BJ (cell line): ENCODE measurements around the gene HSPA13. TPM values are rescaled to one million over a fixed set of nuclear protein-coding genes. Genes with fewer than 3 reads are reported as not detected.

Source experiments
- CTCF ChIA-PET: fragments of 350-600 bp; formaldehyde crosslinking; extraction: SDS; loops from one replicate; lab custom pipeline; 2021; ENCODE audit warnings: antibody characterized with exemption, inconsistent platforms; lab: Yijun Ruan, JAX
- POLR2A ChIA-PET: fragments of 300-600 bp; sonication (Branson Sonifier 250); formaldehyde crosslinking; extraction: SDS; loops from one replicate; lab custom pipeline; 2021; ENCODE audit warnings: antibody characterized with exemption; lab: Charles Lee
- DNase-seq: peaks from one replicate; pipeline ENCODE4 v3.0.0-alpha.2; 2011; ENCODE audit warnings: low read depth
- H3K27me3 ChIP-seq: 2 replicates; pipeline ENCODE4 v1.6.0; 2011; ENCODE audit warnings: low read length; ENCODE audit not compliant: control insufficient read depth, insufficient read depth
- H3K36me3 ChIP-seq: 2 replicates; pipeline ENCODE4 v1.5.1; 2011; ENCODE audit warnings: low read length; ENCODE audit not compliant: control insufficient read depth, insufficient read depth
- H3K4me3 ChIP-seq: 2 replicates; pipeline ENCODE4 v1.5.1; 2011; ENCODE audit warnings: low read depth, mild to moderate bottlenecking, control low read depth, low read length
- polyA plus RNA-seq: library from polyadenylated mRNA; depleted of rRNA; stranded (reverse); fragments of >200 nt; gene quantifications from 2 replicates; pipeline ENCODE4 v1.2.3, GENCODE V29; 2011
- TF ChIP-seq, protein P1 (sequence below): IDR thresholded peaks from 2 replicates; pipeline ENCODE4 v1.5.1; 2011; ENCODE audit warnings: low read depth, mild to moderate bottlenecking, control low read depth, inconsistent platforms, low read length, moderate library complexity; ENCODE audit not compliant: insufficient read depth

Gene HSPA13
- polyA plus RNA-seq, 1 experiment, result 15.2 TPM

DNA sequence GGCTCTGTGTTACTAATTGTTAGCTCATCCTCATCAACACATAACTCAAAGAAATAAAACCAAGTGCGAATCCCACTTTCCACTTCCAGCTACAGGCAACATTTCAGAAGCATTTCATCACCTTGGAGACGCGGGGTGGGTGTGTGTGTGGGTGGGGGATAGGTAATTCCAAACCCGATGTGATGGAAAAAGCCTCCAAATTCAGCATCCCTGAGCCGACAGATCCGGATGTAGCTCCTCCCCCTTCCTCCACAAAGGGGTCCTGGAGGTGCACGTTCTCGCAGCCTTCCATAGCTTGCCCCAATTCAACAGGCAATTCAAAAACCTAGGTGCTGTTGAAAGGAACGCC, 486 bp downstream of the HSPA13 start:
- peak overlapping the region; percentile 84 for H3K4me3 ChIP-seq
- no peak for DNase-seq
- H3K36me3 ChIP-seq, result peaks cover 6% of the 10 kb centered on the region
- no peaks in the 10 kb centered on the region for H3K27me3 ChIP-seq
- POLR2A ChIA-PET, result interaction anchor here (0.6 kb wide), 1 partner anchor 535 kb away, joined by 3 read pairs; no protein-coding TSS in a partner anchor
- TF ChIP-seq, protein P1, sequence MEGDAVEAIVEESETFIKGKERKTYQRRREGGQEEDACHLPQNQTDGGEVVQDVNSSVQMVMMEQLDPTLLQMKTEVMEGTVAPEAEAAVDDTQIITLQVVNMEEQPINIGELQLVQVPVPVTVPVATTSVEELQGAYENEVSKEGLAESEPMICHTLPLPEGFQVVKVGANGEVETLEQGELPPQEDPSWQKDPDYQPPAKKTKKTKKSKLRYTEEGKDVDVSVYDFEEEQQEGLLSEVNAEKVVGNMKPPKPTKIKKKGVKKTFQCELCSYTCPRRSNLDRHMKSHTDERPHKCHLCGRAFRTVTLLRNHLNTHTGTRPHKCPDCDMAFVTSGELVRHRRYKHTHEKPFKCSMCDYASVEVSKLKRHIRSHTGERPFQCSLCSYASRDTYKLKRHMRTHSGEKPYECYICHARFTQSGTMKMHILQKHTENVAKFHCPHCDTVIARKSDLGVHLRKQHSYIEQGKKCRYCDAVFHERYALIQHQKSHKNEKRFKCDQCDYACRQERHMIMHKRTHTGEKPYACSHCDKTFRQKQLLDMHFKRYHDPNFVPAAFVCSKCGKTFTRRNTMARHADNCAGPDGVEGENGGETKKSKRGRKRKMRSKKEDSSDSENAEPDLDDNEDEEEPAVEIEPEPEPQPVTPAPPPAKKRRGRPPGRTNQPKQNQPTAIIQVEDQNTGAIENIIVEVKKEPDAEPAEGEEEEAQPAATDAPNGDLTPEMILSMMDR, result no peak
- CTCF ChIA-PET, result interaction anchor here (1.1 kb wide), 1 partner anchor 1222 kb away, joined by 4 read pairs; no protein-coding TSS in a partner anchor

DNA sequence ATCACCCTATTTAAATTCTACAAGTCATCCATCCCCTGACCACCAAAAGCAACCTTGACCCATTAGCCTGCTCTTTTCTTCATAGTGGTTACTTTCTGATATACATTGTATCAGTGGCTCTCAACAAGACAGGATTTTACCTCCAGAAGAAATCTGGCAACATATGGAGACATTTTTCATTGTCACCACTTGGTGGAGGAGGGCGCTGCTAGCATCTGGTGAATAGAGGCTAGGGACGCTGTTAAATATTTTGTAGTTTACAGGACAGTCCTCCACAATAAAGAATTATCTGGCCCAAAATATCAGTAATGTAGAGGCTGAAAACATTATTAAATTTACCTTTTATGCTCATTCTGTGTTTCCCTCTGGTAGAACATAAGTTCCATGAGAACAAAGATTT, 6.1 kb downstream of the HSPA13 start:
- ChIA-PET CTCF (no interaction called here), POLR2A (no interaction called here)
- TF ChIP-seq, protein P1, result no peak
- peaks cover 11% of the 10 kb centered on the region for H3K36me3 ChIP-seq
- no peaks in the 10 kb centered on the region for H3K27me3 ChIP-seq
- no peak overlapping the region for H3K4me3 ChIP-seq
- no peak for DNase-seq

DNA sequence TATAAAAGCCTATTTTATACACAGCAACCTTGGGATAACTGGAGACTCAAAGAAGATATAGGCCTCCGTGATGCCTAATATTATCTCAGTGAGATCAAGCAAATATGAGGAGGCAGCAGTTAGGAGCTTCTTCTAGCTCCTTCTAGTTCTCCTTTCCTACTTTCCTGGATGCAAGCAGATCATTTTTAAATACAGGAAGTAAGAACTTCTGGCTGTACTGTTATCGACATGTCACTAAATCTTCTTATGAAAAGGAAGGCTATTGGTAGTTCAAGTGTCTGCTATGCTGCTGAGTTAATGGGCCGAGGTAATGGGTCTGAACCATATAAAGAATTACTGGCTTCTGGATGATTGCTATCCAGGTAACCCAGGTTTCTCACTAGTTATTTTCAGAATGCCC, 15.9 kb downstream of the HSPA13 start:
- Histone ChIP-seq H3K27me3 (no peaks in the 10 kb centered on the region), H3K4me3 (no peak overlapping the region), H3K36me3 (no peaks in the 10 kb centered on the region)
- ChIA-PET POLR2A (no interaction called here), CTCF (no interaction called here)
- TF ChIP-seq, protein P1, result no peak
- DNase-seq, result no peak

DNA sequence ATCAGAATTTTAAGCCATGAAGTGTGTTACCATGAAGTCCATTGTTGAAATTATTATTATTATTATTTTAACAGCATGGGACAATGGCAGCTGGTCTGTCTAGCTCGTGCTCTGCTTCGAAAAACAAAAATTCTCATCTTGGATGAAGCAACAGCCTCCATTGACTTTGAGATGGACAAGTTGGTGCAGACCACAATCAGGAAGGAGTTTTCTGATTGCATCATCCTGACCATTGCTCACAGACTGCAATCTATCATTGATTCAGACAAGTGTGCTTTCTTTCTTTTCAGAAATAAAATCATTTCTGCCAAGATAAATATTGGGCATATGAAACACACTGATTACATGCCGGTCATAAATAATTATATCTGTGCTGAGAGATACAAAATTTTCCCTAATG, 21.0 kb downstream of the HSPA13 start:
- Histone ChIP-seq H3K36me3 (no peaks in the 10 kb centered on the region), H3K27me3 (no peaks in the 10 kb centered on the region), H3K4me3 (no peak overlapping the region)
- POLR2A ChIA-PET, result no interaction called here
- TF ChIP-seq, protein P1, result no peak
- CTCF ChIA-PET, result no interaction called here
- no peak for DNase-seq

DNA sequence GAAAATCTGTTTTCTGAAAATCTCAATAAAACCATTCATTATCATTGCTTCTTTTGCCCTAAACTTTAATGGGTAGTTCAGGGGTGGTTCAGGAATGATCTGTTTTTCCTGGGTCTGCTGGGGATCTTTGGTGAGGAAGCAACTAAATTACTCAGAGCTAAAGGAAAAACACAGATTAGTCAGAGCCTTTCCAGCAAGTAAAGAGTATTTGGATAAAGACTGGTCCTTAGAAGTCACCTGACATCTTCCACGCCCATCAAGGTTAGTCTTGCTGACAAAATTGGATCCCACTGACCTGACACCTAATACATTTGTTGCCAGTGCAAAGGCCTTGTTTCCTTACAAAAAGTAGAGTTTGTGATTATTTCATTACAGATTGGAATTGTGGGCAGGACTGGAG, 24.2 kb downstream of the HSPA13 start:
- Histone ChIP-seq H3K4me3 (no peak overlapping the region), H3K27me3 (no peaks in the 10 kb centered on the region), H3K36me3 (no peaks in the 10 kb centered on the region)
- CTCF ChIA-PET, result interaction anchor here (0.6 kb wide), 1 partner anchor 227 kb away, joined by 3 read pairs; no protein-coding TSS in a partner anchor
- TF ChIP-seq, protein P1, result no peak
- DNase-seq, result no peak
- POLR2A ChIA-PET, result no interaction called here
